Thoracic aorta endothelial cell (primary cell): ENCODE data around the gene RNF38. TPM values are rescaled to one million over a fixed set of nuclear protein-coding genes. Genes with fewer than 3 reads are reported as not detected.

Experiments used
- total RNA-seq: library from RNA; depleted of rRNA; stranded (reverse); fragments of >200 nt; gene quantifications from 2 replicates; pipeline ENCODE4 v1.2.3, GENCODE V29; 2012

Gene RNF38
- 36.0 and 40.2 TPM in 2 replicates for total RNA-seq

GRCh38 chr9:36399980-36400331, at the start of gene RNF38:
Gene RNF38 (minus strand): TSS chr9:36400269. CDS start chr9:36400108, 161 bp downstream.

Other genes with a start within 250 kb of the RNF38 start
- gene CCIN, start 230.9 kb downstream of the RNF38 start, total RNA-seq = 0.36 and 0.40 TPM in 2 replicates
- 266 and 325 TPM in 2 replicates for gene CLTA, start 209.3 kb downstream of the RNF38 start, total RNA-seq
- 12.4 and 20.3 TPM in 2 replicates for gene GNE, start 141.8 kb downstream of the RNF38 start, total RNA-seq
- gene MELK, start 172.6 kb upstream of the RNF38 start, total RNA-seq = 53.9 and 73.0 TPM in 2 replicates